Neural progenitor cell (in vitro differentiated cells): Measurements from ENCODE around the gene TBC1D32. TPM values are rescaled to one million over a fixed set of nuclear protein-coding genes. Genes with fewer than 3 reads are reported as not detected.
"Not testable (repeated sequence)": the region's sequence is repeated elsewhere in the genome, so short reads cannot be mapped to it uniquely, and the experiment has no call there.

Experiments used
- DNase-seq: peaks from one replicate; pipeline ENCODE4 v3.0.0-alpha.2; 2016; ENCODE audit warnings: low spot score
- H2AFZ ChIP-seq: fragments of 200-600 bp; sonication (generic); replicated peaks from 2 replicates; pipeline ENCODE4 v1.6.1; 2016; ENCODE audit warnings: antibody characterized with exemption
- H3F3A ChIP-seq: fragments of 200-600 bp; sonication (generic); 2 replicates; pipeline ENCODE4 v1.6.1; 2016; ENCODE audit warnings: antibody characterized with exemption, low read depth
- H3K27ac ChIP-seq: fragments of 200-600 bp; sonication (generic); 2 replicates; pipeline ENCODE4 v1.5.1; 2016; ENCODE audit warnings: mild to moderate bottlenecking
- H3K27me3 ChIP-seq: fragments of 200-600 bp; sonication (generic); 2 replicates; pipeline ENCODE4 v1.6.1; 2016; ENCODE audit warnings: mild to moderate bottlenecking, moderate library complexity
- H3K36me3 ChIP-seq: fragments of 200-600 bp; sonication (generic); 2 replicates; pipeline ENCODE4 v1.5.1; 2016
- H3K4me1 ChIP-seq: fragments of 200-600 bp; sonication (generic); 2 replicates; pipeline ENCODE4 v1.6.1; 2016; ENCODE audit warnings: mixed run types
- H3K4me2 ChIP-seq: fragments of 200-600 bp; sonication (generic); 2 replicates; pipeline ENCODE4 v1.6.1; 2016
- H3K4me3 ChIP-seq: fragments of 200-600 bp; sonication (generic); 2 replicates; pipeline ENCODE4 v1.5.1; 2016
- H3K79me2 ChIP-seq: fragments of 200-600 bp; sonication (generic); 2 replicates; pipeline ENCODE4 v1.6.1; 2016; ENCODE audit warnings: low read depth
- H3K9ac ChIP-seq: fragments of 200-600 bp; sonication (generic); 2 replicates; pipeline ENCODE4 v1.6.1; 2016
- H3K9me3 ChIP-seq: fragments of 200-600 bp; sonication (generic); 2 replicates; pipeline ENCODE4 v1.5.1; 2016; ENCODE audit warnings: low read depth
- H4K20me1 ChIP-seq: fragments of 200-600 bp; sonication (generic); 2 replicates; pipeline ENCODE4 v1.6.1; 2016; ENCODE audit warnings: low read depth
- H3K27ac Mint-ChIP-seq: 3 replicates; pipeline ENCODE4 v1.8.0; 2021; ENCODE audit warnings: mixed read lengths
- H3K27me3 Mint-ChIP-seq: 2 replicates; pipeline ENCODE4 v1.8.0; 2022; ENCODE audit warnings: low read depth, mild to moderate bottlenecking, inconsistent platforms, moderate library complexity, mixed read lengths; ENCODE audit not compliant: insufficient read depth
- H3K36me3 Mint-ChIP-seq: 3 replicates; pipeline ENCODE4 v1.8.0; 2021; ENCODE audit warnings: mixed read lengths
- H3K4me1 Mint-ChIP-seq: 3 replicates; pipeline ENCODE4 v1.8.0; 2021; ENCODE audit warnings: mixed read lengths
- H3K4me3 Mint-ChIP-seq: 3 replicates; pipeline ENCODE4 v1.8.0; 2021; ENCODE audit warnings: mild to moderate bottlenecking, moderate library complexity, mixed read lengths
- H3K9me3 Mint-ChIP-seq: 3 replicates; pipeline ENCODE4 v1.8.0; 2020; ENCODE audit warnings: mixed read lengths
- EZH2 ChIP-seq: fragments of 200-600 bp; sonication (generic); IDR thresholded peaks from 2 replicates; pipeline ENCODE4 v1.6.1; 2017; ENCODE audit warnings: antibody characterized with exemption, mild to moderate bottlenecking, moderate library complexity
- EZH2phosphoT487 ChIP-seq: fragments of 200-600 bp; sonication (generic); IDR thresholded peaks from 2 replicates; pipeline ENCODE4 v1.6.1; 2017; ENCODE audit warnings: antibody characterized with exemption
- total RNA-seq: library from RNA; depleted of rRNA; stranded (reverse); fragments of >200 nt; gene quantifications from 2 replicates; pipeline ENCODE4 v1.2.3, GENCODE V29; 2015; ENCODE audit warnings: low replicate concordance
- TF ChIP-seq, protein P1 (sequence below): fragments of 200-600 bp; sonication (generic); IDR thresholded peaks from 2 replicates; pipeline ENCODE4 v1.5.1; 2017; ENCODE audit warnings: antibody characterized with exemption, mild to moderate bottlenecking

Gene TBC1D32
- total RNA-seq, 1 donor from 2014 or later = 29.7 TPM

DNA sequence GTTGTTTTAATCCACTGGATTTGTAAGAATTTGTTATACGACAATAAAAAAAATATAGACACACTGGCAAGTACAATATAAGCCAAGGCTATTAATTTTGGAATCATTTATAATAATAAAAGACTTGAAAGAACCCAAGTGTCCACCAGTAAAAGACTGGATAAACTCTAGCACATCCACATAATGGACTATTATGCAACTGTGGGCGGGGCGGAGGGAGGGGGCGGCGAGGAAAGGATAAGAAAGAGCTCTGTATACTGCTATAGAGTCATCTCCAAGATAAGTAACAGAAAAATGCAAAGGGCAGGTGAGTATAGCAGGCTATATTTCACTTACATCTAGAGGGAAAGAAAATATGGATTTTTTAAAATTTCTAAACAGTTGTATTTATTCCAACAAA lies 123.3 kb downstream of the TBC1D32 start:
- Histone ChIP-seq H3K4me2 (no peak overlapping the region), H3K9ac (no peak overlapping the region), H3F3A (no peaks in the 10 kb centered on the region), H3K27ac (no peak overlapping the region), H4K20me1 (no peaks in the 10 kb centered on the region), H3K27me3 (no peaks in the 10 kb centered on the region), H3K79me2 (no peaks in the 10 kb centered on the region), H3K9me3 (no peaks in the 10 kb centered on the region), H3K4me3 (no peak overlapping the region), H3K36me3 (no peaks in the 10 kb centered on the region), H2AFZ (no peak overlapping the region), H3K4me1 (no peaks in the 10 kb centered on the region)
- DNase-seq = no peak
- Mint-ChIP-seq H3K27ac (no peak overlapping the region), H3K4me3 (no peak overlapping the region), H3K4me1 (no peaks in the 10 kb centered on the region), H3K27me3 (no peaks in the 10 kb centered on the region), H3K36me3 (no peaks in the 10 kb centered on the region), H3K9me3 (peaks cover 1% of the 10 kb centered on the region)
- TF ChIP-seq, protein P1, sequence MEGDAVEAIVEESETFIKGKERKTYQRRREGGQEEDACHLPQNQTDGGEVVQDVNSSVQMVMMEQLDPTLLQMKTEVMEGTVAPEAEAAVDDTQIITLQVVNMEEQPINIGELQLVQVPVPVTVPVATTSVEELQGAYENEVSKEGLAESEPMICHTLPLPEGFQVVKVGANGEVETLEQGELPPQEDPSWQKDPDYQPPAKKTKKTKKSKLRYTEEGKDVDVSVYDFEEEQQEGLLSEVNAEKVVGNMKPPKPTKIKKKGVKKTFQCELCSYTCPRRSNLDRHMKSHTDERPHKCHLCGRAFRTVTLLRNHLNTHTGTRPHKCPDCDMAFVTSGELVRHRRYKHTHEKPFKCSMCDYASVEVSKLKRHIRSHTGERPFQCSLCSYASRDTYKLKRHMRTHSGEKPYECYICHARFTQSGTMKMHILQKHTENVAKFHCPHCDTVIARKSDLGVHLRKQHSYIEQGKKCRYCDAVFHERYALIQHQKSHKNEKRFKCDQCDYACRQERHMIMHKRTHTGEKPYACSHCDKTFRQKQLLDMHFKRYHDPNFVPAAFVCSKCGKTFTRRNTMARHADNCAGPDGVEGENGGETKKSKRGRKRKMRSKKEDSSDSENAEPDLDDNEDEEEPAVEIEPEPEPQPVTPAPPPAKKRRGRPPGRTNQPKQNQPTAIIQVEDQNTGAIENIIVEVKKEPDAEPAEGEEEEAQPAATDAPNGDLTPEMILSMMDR = no peak
- TF ChIP-seq EZH2 = no peak
- no peak for TF ChIP-seq EZH2phosphoT487

DNA sequence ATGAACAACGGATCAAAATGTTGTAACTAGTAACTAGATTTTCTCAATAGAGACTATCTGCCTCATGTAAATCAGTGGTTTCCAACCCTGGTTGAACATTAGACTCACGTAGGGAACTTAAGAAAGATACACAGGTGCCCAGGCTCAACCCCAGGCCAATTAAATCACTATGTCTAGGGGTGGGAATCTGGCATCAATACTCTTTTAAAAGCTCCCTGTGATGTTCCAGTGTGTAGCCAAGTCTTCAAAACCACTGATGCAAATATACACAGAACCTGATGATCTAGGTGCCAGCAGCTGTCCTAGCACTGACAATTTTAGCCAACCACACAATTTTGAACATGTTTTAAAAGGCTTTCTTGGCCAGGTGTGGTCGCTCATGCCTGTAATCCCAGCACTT lies 128.7 kb downstream of the TBC1D32 start:
- Histone ChIP-seq H2AFZ (no peak overlapping the region), H3K36me3 (no peaks in the 10 kb centered on the region), H3K79me2 (no peaks in the 10 kb centered on the region), H3K9ac (no peak overlapping the region), H4K20me1 (no peaks in the 10 kb centered on the region), H3K4me1 (no peaks in the 10 kb centered on the region), H3K9me3 (no peaks in the 10 kb centered on the region), H3K27me3 (no peaks in the 10 kb centered on the region), H3F3A (no peaks in the 10 kb centered on the region), H3K4me3 (no peak overlapping the region), H3K4me2 (no peak overlapping the region), H3K27ac (no peak overlapping the region)
- DNase-seq = no peak
- Mint-ChIP-seq H3K4me1 (no peaks in the 10 kb centered on the region), H3K9me3 (no peaks in the 10 kb centered on the region), H3K27me3 (no peaks in the 10 kb centered on the region), H3K36me3 (no peaks in the 10 kb centered on the region), H3K27ac (no peak overlapping the region), H3K4me3 (no peak overlapping the region)
- no peak for TF ChIP-seq EZH2
- TF ChIP-seq, protein P1 = no peak
- no peak for TF ChIP-seq EZH2phosphoT487

DNA sequence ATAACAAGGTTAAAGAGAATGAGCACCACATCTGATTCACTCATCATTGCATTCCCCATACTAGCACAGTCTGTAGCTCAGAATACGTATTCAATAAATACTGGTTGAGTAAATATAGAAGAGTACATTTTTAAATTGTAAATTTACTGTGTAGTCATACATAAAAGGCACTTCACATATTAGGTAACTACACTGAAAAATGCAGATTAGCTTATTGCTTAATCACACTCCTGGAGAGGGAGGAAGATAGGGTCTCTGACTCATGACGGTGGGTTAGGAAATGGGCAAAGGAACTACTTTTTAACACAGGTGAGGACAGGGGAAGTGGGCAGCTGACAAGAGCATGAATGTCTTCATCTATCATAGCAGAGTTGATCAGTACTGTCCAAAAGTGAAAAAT lies 133.2 kb downstream of the TBC1D32 start:
- Histone ChIP-seq H3K36me3 (no peaks in the 10 kb centered on the region), H3K9ac (no peak overlapping the region), H3K4me3 (no peak overlapping the region), H2AFZ (no peak overlapping the region), H4K20me1 (no peaks in the 10 kb centered on the region), H3K27ac (no peak overlapping the region), H3K4me2 (no peak overlapping the region), H3K79me2 (no peaks in the 10 kb centered on the region), H3F3A (no peaks in the 10 kb centered on the region), H3K4me1 (no peaks in the 10 kb centered on the region), H3K9me3 (no peaks in the 10 kb centered on the region), H3K27me3 (no peaks in the 10 kb centered on the region)
- peaks cover 4% of the 10 kb centered on the region for H3K27me3 Mint-ChIP-seq
- DNase-seq = no peak
- H3K4me3 Mint-ChIP-seq = no peak overlapping the region
- TF ChIP-seq EZH2phosphoT487 (no peak), EZH2 (no peak)
- TF ChIP-seq, protein P1 = no peak
- no peaks in the 10 kb centered on the region for H3K36me3 Mint-ChIP-seq
- no peaks in the 10 kb centered on the region for H3K9me3 Mint-ChIP-seq
- H3K4me1 Mint-ChIP-seq = no peaks in the 10 kb centered on the region
- no peak overlapping the region for H3K27ac Mint-ChIP-seq

DNA sequence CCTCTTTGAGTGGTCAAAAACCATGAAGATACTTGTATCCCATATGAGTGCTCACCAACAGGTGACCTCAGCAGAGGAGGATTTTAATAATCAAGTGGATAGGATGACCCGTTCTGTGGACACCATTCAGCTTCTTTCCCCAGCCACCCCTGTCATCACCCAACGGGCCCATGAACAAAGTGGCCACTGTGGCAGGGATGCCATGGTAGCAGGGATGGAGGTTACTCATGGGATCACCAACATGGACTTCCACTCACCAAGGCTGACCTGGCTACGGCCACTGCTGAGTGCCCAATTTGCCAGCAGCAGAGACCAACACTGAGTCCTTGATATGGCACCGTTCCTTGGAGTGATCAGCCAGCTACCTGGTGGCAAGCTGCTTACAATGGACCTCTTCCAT lies 138.2 kb downstream of the TBC1D32 start:
- not testable (repeated sequence) for H3K27me3 Mint-ChIP-seq, H3K4me1 ChIP-seq, H3K79me2 ChIP-seq, H2AFZ ChIP-seq, H3K4me2 ChIP-seq, H3K36me3 ChIP-seq, H3K9me3 Mint-ChIP-seq, H3K9ac ChIP-seq, H3K27ac Mint-ChIP-seq, H3K9me3 ChIP-seq, H3K27me3 ChIP-seq, H3K4me3 Mint-ChIP-seq, H3K4me3 ChIP-seq, H4K20me1 ChIP-seq, DNase-seq, H3K4me1 Mint-ChIP-seq, H3K36me3 Mint-ChIP-seq, H3K27ac ChIP-seq, H3F3A ChIP-seq
